HG02642 (cell line): Measurements from ENCODE around the gene TIE1.

Experiments
- ATAC-seq: cut with Tn5 transposase; IDR thresholded peaks from one replicate; pipeline ENCODE4 v1.9.1; 2021; ENCODE audit warnings: mild to moderate bottlenecking; ENCODE audit not compliant: unreplicated experiment, poor library complexity

Gene TIE1

DNA sequence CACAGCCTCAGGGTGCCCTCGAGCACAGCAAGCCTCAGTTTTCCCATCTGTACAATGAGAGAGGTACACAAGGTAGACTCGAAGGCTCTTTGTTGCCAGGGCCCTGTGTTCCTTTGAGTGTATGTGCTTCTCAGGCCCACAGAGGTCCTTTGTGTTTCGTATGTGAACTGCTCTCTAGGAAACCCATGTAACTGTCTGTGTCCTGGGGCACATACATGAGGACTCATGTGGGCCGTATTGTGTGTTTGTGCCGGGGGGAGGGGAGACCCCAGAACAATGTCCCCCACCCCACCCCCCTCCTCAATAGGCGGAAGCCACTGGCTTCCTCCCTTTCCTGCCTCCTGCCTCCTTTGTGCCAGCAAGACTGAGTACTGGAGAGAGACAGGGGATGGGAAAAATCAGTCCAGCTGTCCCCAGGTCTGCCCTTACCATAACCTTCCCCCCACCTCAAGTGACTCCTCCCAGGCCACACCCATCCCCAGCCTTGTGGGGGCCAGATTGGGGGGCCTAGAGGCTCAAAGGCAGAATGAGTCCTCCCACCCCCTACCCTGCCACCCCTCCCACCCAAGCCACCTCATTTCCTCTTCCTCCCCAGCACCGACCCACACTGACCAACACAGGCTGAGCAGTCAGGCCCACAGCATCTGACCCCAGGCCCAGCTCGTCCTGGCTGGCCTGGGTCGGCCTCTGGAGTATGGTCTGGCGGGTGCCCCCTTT is at the start of gene TIE1:
Gene TIE1 (plus strand): TSS at position 605 of the 717 bp plus-strand sequence. CDS start 90 bp downstream, at position 695.
- ATAC-seq: no peak

DNA sequence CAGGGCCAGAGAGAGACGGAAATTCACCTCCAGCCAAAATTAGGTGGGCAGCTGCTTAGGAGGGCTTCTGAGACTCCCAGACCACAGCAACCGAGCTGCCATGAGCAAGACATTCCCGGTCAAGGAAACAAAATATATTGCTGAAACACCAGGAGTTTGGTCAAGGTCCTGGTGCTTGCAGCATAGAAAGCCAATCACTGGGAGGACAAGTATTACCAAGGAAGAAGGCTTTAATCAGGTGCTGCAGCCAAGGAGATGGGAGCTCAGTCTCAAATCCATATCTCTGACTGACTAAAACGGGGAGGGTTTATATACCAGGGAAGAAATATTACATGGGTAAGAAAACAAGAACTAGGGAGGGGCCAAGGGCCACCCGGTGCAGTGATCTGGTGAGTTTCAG is 49.8 kb upstream of the TIE1 start:
- ATAC-seq: no peak

DNA sequence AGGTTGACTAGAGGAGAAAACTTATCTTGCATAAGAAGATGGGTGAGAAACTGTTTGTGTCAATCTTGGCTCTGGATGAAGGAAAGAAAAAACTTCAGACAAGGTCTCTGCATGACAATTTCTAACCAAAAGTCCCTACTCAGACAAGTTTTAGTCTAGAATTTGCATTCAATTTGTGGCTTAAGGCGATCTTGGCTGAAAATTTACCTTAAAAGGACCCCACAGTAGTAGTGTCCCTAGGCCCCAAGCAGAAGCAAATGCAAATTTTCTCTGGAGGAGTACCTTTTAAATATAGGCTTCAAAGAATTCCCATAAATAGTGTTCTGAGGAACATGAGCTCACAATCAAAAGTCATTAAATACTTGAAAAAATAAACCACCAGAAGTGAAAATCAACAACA is 48.6 kb upstream of the TIE1 start:
- no peak for ATAC-seq

DNA sequence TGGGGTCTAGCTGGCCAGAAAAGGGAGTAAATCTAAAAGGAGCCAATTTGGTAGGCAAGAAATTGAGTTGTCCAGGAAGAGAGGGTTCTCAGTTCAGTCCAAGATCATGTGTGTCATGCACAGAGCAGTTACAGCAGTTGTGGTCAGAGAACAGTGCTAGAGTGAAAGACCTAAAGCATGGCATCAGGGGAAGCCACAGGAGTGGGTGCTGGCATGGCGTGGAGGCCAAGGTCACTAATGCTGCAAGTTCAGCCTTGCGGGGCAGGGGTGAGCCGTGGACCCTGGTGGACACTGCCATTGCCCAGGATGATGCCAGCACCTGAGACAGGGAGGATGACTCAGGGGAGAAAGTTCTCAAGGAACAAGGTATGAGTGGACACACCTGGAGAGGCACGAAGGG is 47.6 kb upstream of the TIE1 start:
- ATAC-seq: no peak

DNA sequence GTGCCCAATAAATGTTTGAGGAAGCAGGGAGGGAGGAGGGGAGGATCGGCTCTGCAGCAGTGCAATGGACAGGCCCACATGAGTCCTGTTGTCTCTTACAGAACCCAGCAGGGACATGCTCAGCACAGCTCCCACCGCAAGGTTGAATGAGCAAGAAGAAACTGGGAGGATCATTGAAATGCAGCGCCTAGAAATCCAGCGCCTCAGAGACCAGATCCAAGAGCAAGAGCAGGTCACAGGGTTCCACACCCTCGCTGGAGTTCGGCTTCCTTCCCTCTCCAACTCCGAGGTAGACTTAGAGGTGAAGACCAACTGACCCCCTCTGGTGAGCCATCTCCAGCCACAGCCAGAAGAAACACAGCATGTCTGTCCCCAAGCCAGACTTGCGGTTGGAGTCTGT is 46.9 kb upstream of the TIE1 start:
- ATAC-seq: no peak

DNA sequence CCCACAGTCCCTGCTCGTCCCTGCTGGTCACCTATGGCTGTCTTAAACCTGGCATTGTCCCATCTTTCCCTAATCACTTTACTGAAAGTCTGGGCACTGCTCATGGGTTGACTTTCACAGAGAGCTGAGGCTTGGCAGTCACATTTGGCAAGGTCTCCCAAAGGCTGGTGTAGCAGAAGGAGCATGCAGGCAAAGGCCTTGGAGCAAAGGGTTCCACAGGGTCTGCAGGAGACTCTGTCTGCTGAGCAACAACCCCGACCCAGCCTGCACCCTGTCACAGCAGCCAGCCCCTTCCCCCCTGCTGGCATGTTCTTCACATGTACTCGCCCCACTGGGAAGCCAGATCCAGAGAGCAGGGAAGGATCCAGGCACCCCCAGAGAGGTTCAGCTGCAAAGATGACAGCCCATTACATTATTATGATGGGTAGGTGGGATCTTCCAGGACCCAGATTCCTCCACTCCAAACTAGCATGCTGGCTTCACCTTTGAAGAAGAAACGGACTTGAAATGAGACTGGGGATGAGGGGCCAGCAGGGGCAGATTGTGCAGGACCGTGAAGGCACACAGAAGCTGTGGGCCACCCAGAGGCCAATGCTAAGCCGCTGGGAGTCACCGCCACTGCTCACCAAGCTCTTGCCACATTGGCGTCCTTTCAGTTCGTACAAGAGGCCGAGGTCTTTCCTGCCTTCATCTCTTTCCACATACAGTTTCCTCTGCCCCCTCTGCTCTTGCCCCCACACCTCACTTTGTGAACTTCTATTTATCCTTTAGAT is 45.2 kb upstream of the TIE1 start:
- no peak for ATAC-seq

DNA sequence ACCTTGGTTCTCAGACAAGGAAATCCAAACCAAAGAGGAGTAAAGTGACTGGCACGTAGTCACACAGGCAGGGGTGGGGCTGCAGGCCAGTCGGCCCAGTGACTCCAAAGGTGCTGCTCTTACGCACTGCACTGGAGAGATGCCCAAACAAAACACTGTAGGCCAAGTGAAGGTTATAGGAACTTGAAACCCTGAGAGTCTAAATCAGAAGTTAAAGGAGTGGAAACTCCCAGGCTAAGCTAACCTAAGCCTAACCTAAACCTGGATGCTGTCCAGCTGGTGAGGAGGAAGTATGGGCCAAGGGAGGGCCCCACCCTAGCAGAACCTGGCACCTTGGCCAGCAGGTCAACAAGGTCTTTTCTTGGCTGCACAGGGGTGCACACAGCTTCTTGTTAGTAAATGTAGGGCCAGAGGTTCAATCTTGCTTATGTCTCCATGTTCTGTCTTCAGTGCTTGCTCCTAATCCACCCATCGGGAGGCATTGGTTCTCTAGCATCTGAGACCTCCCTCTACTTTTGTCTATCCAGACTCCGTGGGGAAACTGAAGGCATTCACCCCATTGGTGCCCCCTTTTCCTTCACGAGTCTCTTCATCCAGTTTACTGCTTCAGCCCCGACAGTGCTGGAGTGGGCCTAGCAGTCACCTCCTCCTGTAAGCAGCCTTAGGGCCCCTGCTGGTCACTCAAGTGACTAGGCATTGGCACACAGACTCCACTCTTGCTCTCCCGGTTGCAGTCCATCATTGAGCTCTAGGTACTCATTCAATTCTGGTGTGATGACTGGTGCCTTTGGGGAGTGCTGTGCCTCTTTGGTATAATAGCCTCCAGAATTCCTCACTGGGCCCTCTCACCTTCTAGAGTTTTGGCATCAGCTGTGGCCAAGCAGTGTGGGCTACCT is 43.9 kb upstream of the TIE1 start:
- no peak for ATAC-seq

DNA sequence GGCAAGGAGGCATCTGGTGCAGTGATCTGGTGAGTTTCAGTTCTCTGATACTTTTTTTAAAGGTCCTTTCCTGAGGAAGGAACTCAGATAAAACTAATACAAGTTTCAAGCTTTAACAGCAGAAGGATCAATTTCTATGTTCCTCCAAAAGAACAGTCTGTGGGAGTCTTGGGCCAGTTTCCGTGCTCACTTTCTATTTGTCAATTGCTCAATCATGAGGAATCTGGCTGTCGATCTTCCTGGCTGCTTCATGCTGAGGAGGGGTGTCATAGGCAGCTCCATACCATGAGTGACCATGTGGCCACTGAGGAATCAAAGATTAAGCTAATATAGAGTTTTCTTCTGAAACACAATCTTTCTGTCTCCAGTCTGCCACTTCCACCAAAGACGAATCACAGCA is 42.4 kb upstream of the TIE1 start:
- ATAC-seq: no peak

DNA sequence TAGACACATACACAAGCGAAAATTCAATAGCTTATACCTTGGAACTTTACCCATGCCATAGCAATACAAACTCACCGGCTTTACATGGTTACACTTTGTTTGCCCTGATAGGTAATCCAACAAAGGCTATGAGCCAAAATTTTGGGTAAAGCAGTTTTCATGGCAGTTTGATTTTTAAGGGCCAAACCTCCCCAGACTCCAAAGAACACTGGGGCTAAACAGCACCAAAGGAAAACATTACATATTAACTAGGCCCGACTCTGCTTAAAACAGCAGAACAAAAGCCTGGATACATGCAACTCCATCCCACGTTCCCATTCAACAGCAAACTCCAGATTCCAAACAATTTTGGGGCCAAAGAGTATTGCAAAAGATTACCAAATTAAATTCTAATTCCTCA is 35.4 kb upstream of the TIE1 start:
- no peak for ATAC-seq

DNA sequence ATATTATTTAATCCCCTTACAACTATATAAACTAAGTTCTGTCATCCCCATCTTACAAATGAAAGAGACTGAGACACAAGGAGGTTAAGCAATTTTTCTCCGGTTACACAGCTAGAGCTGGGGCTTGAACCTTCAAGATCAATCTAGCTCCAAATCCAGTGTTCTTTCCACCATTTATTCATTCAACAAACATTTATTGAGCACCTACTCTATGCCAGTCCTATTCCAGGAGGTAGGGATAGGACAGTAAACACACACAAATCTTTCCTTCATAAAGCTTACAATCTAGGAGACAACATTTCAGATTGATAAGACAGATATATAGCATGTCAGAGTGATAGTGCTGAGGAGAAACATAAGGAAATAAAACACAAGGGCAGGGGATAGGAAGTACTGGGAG is 33.9 kb upstream of the TIE1 start:
- ATAC-seq: no peak

DNA sequence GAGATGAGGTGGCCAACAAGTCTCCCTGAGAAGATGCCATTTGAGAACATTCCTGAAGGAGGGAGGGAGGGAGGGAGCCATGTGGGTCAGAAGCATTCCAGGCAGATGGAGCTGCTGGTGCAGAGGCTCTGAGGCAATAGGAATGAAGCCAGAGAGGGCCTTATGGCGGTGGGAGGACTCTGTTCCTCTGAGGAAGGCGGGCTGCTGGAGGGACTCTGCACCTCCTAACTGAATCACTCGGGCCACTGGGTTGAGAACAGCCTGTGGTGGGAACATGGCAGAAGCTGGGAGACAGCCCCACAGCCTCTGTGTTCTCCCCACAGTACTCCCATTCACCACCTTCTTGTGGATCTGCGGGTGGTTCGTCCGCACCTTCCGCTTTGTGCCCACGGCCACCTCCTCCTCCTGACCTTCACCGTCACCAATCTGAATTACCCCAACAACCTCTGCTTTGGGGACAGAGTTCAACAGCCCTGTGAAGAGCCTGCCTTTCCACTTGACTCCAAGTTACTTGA is 33.4 kb upstream of the TIE1 start:
- no peak for ATAC-seq

DNA sequence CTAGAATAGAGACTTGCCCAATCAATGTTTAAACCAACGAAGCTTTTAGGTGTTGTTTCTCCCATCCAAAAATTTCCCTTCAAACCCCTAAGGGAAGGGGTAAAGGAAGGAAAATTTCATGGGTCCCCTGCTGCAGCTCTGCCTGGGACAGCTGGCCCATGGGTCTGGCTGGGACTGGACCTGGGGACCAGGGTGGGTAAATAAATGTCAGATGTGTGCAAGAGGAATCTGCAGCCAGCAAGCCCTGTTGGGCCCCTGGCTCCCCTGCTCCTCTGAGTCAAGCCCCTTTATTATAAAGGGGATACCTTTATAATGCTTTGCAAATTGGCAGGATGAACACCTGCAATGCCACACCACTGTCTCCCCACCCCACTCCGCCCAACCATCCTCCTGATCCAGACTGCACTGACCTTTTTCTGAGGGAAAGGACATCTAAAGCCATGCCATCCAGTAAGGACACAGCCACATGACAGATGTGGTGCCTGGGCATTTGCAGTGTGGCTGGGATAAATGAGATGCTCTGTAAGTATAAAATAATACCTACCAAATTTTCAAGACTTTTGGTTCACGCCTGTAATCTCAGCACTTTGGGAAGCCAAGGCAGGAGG is 32.9 kb upstream of the TIE1 start:
- ATAC-seq: no peak

DNA sequence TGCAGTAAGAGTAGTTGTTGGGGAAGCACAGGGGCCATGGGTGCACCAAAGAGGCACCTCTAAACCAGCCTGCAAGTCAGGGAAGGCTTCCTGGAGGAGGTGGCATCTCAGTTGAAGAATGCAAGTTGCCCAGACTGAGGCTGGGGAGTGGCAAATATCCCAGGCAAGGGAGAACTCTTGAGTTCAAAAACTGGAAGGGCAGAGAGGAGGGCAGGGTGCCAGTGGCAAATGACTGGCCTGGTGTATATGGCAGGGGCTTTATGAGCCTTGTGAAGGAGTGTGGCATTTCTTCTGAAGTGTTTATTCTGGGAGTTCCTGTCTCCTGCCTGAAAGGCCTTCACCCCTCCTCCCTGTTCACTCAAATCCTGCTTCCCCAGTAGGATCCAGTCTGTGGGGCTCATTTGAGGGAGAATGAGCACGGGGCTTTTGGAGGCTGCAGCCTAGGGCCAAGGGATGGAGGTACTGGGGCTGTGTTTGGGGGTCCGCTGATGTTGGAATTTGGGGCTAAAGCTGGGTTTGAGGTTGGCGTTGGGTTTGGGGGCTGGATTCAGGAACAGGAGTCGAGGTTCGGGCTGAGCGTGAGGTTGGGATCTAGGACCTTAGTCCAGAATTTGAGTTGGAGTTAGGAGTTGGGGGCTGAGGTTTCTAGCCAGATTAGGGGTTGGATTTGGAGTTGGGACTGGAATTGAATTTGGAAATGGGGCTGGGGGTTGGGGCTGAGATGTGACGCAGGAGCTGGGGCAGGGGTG is 31.0 kb upstream of the TIE1 start, which contains the start of gene TMEM125:
Gene TMEM125 (plus strand): TSS at position 357 of the 749 bp plus-strand sequence. CDS start 2,740 bp downstream, outside the sequence.
- ATAC-seq: no peak

DNA sequence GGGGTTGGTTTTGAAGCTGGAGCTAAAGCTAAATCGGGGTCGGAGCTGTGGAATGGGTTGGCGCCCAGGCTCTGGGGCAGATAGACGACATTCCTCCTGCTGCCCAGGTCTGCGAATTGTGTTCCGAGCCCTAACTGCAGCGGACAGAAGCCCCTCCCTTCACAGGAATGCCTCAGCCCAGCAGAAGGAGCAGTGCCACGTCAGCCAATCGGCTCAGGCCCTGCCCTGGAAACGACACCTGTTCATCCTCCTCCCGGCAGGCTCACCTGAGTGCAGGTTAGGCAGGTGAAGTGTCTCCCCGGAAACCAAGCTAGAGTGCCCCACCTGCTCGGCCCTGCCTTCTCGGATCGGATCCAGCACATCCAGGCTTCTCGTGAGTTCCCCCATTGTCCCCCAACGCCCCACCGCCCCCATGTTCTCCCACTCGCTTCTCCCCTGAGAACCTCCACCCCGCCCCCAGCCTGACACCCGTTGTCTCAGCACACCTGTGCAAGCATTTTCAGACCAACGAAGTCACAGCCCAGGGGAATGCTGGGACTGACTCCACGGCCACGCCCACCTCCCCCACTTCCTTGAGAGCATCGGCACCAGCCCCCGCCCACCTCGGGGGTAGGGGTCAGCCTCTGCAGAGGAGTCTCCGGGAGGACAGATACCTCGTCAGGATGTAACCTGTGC is 30.2 kb upstream of the TIE1 start:
- ATAC-seq: no peak

DNA sequence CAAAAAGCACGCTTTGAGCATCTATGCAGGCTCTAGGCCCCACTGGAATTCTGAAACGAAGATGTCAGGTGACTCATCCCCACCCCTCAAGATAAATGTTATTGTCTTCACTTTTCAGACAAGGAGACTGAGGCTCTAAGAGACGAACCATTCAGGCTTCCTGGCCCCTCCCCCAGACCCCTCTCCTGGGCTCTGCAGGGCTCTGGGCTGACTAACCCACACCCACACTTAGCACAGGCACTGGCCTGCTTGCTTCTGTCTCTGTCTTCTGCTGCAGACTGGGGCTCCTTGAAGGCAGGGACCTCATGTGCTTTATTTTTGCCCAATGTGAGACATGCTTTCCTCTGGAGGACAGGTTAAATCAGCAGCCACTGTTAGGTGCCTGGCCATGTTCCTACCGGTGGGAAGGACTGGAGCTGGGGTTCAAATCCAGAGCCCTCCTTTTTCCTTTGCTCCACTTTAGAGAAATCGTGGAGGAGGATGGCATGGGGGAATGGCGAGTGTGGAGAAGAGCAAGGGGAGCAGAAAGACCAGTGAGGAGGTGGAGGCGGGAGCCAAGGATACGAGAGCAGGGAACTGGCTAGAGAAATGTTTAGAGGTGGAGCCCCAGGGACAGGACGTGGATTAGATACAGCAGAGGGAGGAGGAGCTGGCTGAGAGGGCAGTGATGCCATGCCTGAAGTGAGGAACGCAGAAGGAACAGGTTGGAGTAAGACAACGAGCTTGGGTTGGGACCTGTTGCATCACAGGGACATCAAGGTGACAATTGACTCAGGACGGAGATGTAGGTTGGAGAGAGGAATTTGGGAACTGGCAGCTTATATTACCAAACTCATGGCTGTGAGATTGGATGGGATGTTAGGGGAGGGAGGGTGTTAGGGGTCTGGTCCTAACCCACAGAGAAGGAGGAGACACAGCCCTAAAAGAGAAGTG is 29.3 kb upstream of the TIE1 start:
- no peak for ATAC-seq

DNA sequence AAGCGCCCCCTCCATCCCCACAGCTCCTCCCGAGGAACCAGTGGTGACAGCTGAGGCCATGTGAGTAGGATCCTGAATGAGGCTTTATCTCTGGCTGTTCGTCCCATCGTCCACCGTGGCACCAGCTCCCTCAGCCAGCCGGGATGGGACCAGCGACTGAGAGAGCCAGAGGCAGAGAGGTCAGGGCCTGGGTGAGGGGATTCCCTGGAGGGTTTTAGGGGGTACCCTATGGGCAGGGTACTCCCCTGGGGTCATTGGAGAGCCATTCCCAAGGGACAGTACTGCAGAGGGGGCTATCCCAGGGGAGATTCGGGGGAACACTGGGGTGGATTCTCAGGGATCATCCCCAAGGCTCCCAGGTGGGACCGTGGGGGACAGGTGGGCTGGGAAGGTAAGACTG is 28.6 kb upstream of the TIE1 start:
- no peak for ATAC-seq

DNA sequence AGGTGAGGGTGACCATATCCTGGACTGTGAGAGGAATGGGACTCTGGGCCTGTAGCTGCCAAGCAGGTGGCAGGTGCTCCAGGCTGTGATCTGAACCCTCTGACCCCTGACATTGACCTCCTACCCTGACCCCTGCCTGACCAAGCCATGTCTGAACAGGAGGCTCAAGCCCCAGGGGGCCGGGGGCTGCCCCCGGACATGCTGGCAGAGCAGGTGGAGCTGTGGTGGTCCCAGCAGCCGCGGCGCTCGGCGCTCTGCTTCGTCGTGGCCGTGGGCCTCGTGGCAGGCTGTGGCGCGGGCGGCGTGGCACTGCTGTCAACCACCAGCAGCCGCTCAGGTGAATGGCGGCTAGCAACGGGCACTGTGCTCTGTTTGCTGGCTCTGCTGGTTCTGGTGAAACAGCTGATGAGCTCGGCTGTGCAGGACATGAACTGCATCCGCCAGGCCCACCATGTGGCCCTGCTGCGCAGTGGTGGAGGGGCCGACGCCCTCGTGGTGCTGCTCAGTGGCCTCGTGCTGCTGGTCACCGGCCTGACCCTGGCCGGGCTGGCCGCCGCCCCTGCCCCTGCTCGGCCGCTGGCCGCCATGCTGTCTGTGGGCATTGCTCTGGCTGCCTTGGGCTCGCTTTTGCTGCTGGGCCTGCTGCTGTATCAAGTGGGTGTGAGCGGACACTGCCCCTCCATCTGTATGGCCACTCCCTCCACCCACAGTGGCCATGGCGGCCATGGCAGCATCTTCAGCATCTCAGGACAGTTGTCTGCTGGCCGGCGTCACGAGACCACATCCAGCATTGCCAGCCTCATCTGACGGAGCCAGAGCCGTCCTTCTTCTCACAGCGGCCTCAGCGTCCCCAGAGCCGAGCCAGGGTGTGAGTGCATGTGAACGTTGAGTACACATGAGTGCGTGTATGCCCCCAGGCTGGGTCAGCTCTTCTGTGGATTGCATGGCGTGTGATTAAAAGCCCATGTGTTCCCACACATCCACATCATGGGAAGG is 27.9 kb upstream of the TIE1 start:
- no peak for ATAC-seq
